Caco-2 (cell line): Measurements from ENCODE around the gene PLIN1. TPM values are rescaled to one million over a fixed set of nuclear protein-coding genes. Genes with fewer than 3 reads are reported as not detected.

ENCODE experiments used
- BruUV-seq: library from RNA; stranded (reverse); fragments of 400-500 nt; replicated peaks from 2 replicates; lab custom pipeline; 2021; lab: Mats Ljungman, UMichigan
- CTCF ChIA-PET: fragments of 300-600 bp; sonication (Branson Sonifier 250); formaldehyde crosslinking; loops from one replicate; lab custom pipeline; 2022; ENCODE audit warnings: antibody characterized with exemption; lab: Charles Lee
- POLR2A ChIA-PET: fragments of 300-600 bp; sonication (Branson Sonifier 250); formaldehyde crosslinking; loops from one replicate; lab custom pipeline; 2022; ENCODE audit warnings: antibody characterized with exemption; lab: Charles Lee
- DNase-seq, 2 experiments: peaks; one replicate each; pipeline versions ENCODE4 v3.0.0 to v3.0.0-alpha.2; 2020 to 2022
- H3K27me3 ChIP-seq: replicated peaks from 2 replicates; pipeline ENCODE4 v1.6.0; 2011; ENCODE audit warnings: low read length; ENCODE audit not compliant: control insufficient read depth, insufficient read depth
- H3K36me3 ChIP-seq: 2 replicates; pipeline ENCODE4 v1.5.1; 2011; ENCODE audit warnings: low read length; ENCODE audit not compliant: control insufficient read depth, insufficient read depth
- H3K4me1 ChIP-seq: fragments of 250-450 bp; sonication (Bioruptor Pico); 2 replicates; pipeline ENCODE4 v1.5.1; 2020; ENCODE audit warnings: mild to moderate bottlenecking
- H3K4me3 ChIP-seq: 2 replicates; pipeline ENCODE4 v1.5.1; 2011; ENCODE audit warnings: low read depth, mild to moderate bottlenecking, control low read depth, low read length
- H3K9me3 ChIP-seq: fragments of 250-450 bp; sonication (Bioruptor Pico); 2 replicates; pipeline ENCODE4 v1.5.1; 2020; ENCODE audit warnings: mild to moderate bottlenecking, moderate library complexity
- H3K27ac Mint-ChIP-seq: one replicate; pipeline ENCODE4 v1.8.0; 2022; ENCODE audit warnings: mixed read lengths; ENCODE audit not compliant: unreplicated experiment
- H3K27me3 Mint-ChIP-seq: one replicate; pipeline ENCODE4 v1.8.0; 2022; ENCODE audit warnings: mixed read lengths; ENCODE audit not compliant: insufficient read depth, unreplicated experiment
- H3K36me3 Mint-ChIP-seq: one replicate; pipeline ENCODE4 v1.8.0; 2022; ENCODE audit warnings: mild to moderate bottlenecking, mixed read lengths; ENCODE audit not compliant: insufficient read depth, unreplicated experiment
- H3K4me1 Mint-ChIP-seq: one replicate; pipeline ENCODE4 v1.8.0; 2022; ENCODE audit warnings: low read depth, mixed read lengths; ENCODE audit not compliant: unreplicated experiment
- H3K4me3 Mint-ChIP-seq: one replicate; pipeline ENCODE4 v1.8.0; 2022; ENCODE audit warnings: mild to moderate bottlenecking, moderate library complexity, mixed read lengths; ENCODE audit not compliant: unreplicated experiment
- H3K9me3 Mint-ChIP-seq: one replicate; pipeline ENCODE4 v1.8.0; 2022; ENCODE audit warnings: mixed read lengths; ENCODE audit not compliant: unreplicated experiment
- CTCF ChIP-seq, 2 experiments: fragments of 200-600 bp in 1 of 2; IDR thresholded peaks; 1 replicate in 1 of 2; 2 replicates in 1 of 2; pipeline versions ENCODE4 v1.5.1 to v1.8.0; 2011 to 2022; ENCODE audit warnings: antibody characterized with exemption in 1 of 2, control low read depth in 1 of 2, inconsistent platforms in 1 of 2, low read depth in 1 of 2, low read length in 1 of 2, mild to moderate bottlenecking in 1 of 2, moderate library complexity in 1 of 2; ENCODE audit not compliant: insufficient read depth in 1 of 2, severe bottlenecking in 1 of 2, unreplicated experiment in 1 of 2
- intact Hi-C: fragments of 100-400 bp; cut with micrococcal nuclease; formaldehyde crosslinking; loops from one replicate; pipeline ENCODE4 v1.10.0; 2022; ENCODE audit not compliant: unreplicated experiment
- total RNA-seq: library from RNA; stranded (reverse); gene quantifications from 2 replicates; pipeline ENCODE4 v1.2.3, GENCODE V29; 2022

Gene PLIN1
- total RNA-seq, 1 experiment from 2014 or later, result not detected

GRCh38 chr15:89649013-89649625 is 30.0 kb downstream of the PLIN1 start:
- H3K36me3 Mint-ChIP-seq, result peaks cover 8% of the 10 kb centered on the region
- no peaks in the 10 kb centered on the region for H3K27me3 Mint-ChIP-seq
- BruUV-seq, result no TSS peak
- ChIA-PET CTCF (interaction anchor here (0.6 kb wide), 1 partner anchor 238 kb away, joined by 10 read pairs; no protein-coding TSS in a partner anchor), POLR2A (no interaction called here)
- H3K4me1 ChIP-seq, result no peaks in the 10 kb centered on the region
- peaks cover under 1% of the 10 kb centered on the region for H3K4me1 Mint-ChIP-seq
- H3K4me3 Mint-ChIP-seq, result no peak overlapping the region
- intact Hi-C loops, result no loop called here
- no peaks in the 10 kb centered on the region for H3K36me3 ChIP-seq
- no peak for TF ChIP-seq CTCF (IDR thresholded peaks at IDR 0.05; ENCODE audit: insufficient read depth in 1 of 2, low read depth in 1 of 2, low read length in 1 of 2, severe bottlenecking in 1 of 2, unreplicated experiment in 1 of 2)
- no peak overlapping the region for H3K27ac Mint-ChIP-seq
- H3K27me3 ChIP-seq, result no peaks in the 10 kb centered on the region
- no peaks in the 10 kb centered on the region for H3K9me3 ChIP-seq
- H3K9me3 Mint-ChIP-seq, result no peaks in the 10 kb centered on the region
- H3K4me3 ChIP-seq, result no peak overlapping the region
- DNase-seq, result no peak

GRCh38 chr15:89648106-89649012 is 30.8 kb downstream of the PLIN1 start:
- POLR2A ChIA-PET, result no interaction called here
- no peaks in the 10 kb centered on the region for H3K4me1 ChIP-seq
- no peaks in the 10 kb centered on the region for H3K9me3 ChIP-seq
- no peak overlapping the region for H3K27ac Mint-ChIP-seq
- no peaks in the 10 kb centered on the region for H3K4me1 Mint-ChIP-seq
- BruUV-seq, result no TSS peak
- H3K27me3 ChIP-seq, result no peaks in the 10 kb centered on the region
- peaks cover 8% of the 10 kb centered on the region for H3K36me3 Mint-ChIP-seq
- H3K36me3 ChIP-seq, result no peaks in the 10 kb centered on the region
- no peaks in the 10 kb centered on the region for H3K9me3 Mint-ChIP-seq
- CTCF ChIA-PET, result interaction anchor here (0.6 to 0.9 kb wide), 2 partner anchors 17 to 239 kb away, joined by 3 to 10 read pairs; no protein-coding TSS in a partner anchor
- H3K27me3 Mint-ChIP-seq, result no peaks in the 10 kb centered on the region
- no peak for DNase-seq
- H3K4me3 ChIP-seq, result no peak overlapping the region
- no peak overlapping the region for H3K4me3 Mint-ChIP-seq
- intact Hi-C loops, result no loop called here
- TF ChIP-seq CTCF (IDR thresholded peaks at IDR 0.05; ENCODE audit: insufficient read depth in 1 of 2, low read depth in 1 of 2, low read length in 1 of 2, severe bottlenecking in 1 of 2, unreplicated experiment in 1 of 2), result no peak

DNA sequence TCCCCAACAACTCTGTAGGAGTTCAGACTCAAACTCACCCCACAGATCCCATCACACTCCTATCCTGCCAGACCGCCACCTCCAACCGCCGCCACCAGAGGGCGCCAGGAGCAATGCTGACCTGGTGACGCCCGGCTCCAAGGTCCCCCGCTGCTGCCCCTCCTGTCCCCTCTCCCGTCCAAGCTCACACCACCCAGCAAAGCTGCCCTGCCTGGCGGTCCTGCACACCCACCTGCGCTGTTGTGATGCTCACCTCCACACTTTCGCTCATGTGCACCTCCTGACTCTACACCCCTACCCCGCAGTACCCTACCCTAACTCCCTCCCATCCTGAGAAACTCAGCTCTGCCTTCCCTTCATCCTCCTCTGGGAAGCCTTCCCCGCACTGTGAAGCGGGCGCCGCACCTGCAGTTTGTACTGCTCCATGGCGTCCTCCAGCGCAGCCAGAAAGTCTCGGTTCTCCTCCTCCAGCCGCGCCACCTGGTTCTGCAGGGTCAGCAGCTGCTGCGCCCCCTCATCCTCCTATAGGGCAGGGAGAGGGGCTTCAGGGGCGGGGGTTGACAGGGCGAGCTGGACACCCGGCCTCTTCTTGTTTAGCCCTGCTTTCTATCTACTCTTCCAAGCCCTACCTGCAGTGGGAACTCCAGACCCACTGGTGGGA is 31.8 kb downstream of the PLIN1 start:
- CTCF ChIA-PET, result interaction anchor here (0.7 to 0.9 kb wide), 2 partner anchors 14 to 18 kb away, joined by 3 read pairs; no protein-coding TSS in a partner anchor

More for the DNA sequence above, 31.8 kb downstream of the PLIN1 start:
- peak; percentile 67 to 77 for TF ChIP-seq CTCF (IDR thresholded peaks at IDR 0.05; ENCODE audit: insufficient read depth in 1 of 2, low read depth in 1 of 2, low read length in 1 of 2, severe bottlenecking in 1 of 2, unreplicated experiment in 1 of 2)
- peak; percentile 62 to 80 for DNase-seq
- Mint-ChIP-seq H3K4me1 (no peaks in the 10 kb centered on the region), H3K27ac (no peak overlapping the region), H3K9me3 (no peaks in the 10 kb centered on the region), H3K4me3 (no peak overlapping the region), H3K27me3 (no peaks in the 10 kb centered on the region), H3K36me3 (peaks cover 8% of the 10 kb centered on the region)
- intact Hi-C loops, result no loop called here
- Histone ChIP-seq H3K4me3 (no peak overlapping the region), H3K9me3 (no peaks in the 10 kb centered on the region), H3K27me3 (no peaks in the 10 kb centered on the region), H3K36me3 (no peaks in the 10 kb centered on the region), H3K4me1 (no peaks in the 10 kb centered on the region)
- BruUV-seq, result no TSS peak
- POLR2A ChIA-PET, result no interaction called here
